Fibroblast of skin of scalp (primary cell): ENCODE measurements around the gene MB21D2.

ENCODE experiments used
- DNase-seq: peaks from one replicate; pipeline ENCODE4 v3.0.0-alpha.2; 2013

Gene MB21D2

DNA sequence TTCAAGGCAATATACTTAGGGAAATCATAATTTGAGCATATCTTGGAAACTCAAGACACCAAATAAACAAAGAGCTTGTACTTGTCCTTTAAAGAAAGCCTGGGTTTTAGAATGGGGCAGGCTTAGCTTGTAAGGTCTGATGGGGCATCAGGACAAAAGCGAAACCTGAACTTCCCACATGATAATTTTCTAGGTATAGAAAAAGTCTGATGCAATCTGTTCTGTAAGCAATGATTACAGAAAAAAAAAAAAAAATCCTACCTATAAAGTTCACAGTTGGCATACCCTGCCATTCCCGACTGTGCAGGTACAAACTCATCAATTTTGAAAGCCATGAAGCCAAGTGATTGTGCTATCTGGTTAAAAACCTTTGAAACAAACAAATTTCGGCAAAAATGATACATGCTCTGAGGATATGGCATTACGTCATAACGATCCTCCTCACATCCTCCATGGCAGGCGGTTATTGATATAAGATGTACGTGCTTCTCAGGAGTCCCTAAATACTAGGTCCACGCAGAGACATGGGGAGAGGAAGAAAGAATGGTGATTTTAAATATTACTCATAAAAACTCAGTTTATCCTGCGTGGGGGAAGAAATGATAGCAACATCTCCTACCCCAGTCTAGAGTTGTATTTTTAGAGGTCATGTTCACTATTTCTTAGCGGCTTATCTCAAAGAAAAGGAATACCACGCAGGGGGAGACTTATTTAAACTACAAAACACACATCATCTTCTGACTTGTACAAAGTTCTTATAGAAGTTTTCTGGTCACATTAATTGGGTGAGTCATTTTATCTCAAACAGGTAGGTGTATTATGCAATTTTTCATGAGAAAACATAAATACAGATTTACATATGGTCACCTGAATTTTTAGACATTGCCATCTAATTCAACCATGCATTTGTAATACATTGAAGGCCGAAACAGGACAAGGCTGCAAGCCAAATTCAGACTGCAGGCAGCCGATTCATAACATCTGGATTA is 27.0 kb downstream of the MB21D2 start:
- no peak for DNase-seq

DNA sequence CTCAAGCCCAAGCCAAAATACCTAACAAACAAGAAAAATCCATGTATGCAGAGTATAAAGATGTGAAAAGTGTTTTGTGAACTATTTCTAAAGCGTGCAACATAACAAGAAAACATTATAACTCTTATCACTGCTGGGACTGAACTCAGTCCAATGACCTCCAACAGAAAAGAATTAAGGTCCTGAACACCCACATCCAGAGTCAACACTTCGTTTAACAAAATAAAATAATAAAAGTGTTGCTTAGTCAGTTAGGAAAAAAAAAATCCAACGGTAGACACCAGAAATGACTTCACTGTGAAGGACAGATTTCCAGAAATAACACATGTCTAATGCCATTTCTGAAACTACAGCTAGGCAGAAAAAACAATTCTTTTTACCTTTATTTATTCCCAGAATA is 28.0 kb downstream of the MB21D2 start:
- no peak for DNase-seq

DNA sequence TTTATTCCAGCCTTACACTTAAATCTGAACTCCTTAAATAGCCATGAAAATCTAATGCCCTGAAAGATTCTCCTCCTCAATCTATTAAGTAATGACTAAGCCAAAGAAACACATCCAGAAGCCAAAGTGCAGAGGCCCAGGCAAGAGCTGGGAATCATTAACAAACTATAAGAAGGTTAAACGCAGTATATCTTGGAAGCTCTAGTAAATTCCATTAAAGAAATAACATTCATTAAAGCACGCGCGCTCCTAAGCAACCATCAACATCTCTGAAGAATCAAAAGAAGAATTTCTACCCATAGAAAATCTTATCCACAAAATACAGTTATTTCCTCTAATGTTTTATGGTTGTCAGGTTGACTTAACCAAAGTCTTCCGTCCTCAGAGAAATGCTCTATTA is 29.5 kb downstream of the MB21D2 start:
- DNase-seq, result peak; percentile 41

DNA sequence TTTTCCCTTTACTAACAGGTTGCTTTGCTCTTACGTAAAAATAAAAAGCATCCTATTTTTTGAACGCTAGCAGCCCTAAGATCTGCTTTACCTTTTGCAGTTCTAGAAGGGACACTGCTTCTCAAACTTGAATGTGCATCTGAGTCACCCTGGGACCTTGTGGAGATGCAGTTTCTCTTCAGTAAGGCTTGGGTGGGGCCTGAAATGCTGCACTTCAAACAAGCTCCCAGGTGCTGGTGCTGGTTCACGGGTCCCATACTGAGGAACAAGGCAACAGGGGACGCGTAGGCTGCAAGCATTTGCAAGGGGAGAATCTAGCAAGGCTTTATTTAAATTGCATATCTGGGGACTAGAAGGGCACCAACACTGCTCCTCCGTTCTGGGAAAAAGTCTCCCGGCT is 30.0 kb downstream of the MB21D2 start:
- DNase-seq, result no peak

DNA sequence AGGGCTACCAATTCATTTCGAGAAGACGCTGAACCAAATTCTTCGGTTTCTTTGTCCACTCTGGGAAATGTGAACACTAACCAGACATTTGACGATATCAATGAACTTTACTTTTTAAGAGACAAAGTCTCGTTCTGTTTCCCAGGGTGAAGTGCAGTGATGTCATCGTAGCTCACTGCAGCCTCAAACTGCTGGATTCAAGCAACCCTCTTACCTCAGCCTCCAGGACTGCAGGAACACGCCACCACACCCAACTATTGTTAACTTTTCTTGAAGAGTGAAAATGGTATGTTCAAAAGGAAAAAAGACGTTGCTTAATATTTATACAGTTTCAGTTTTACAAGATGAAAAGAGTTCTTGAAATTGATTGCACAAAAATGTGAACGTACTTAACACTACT is 30.6 kb downstream of the MB21D2 start:
- DNase-seq, result no peak

DNA sequence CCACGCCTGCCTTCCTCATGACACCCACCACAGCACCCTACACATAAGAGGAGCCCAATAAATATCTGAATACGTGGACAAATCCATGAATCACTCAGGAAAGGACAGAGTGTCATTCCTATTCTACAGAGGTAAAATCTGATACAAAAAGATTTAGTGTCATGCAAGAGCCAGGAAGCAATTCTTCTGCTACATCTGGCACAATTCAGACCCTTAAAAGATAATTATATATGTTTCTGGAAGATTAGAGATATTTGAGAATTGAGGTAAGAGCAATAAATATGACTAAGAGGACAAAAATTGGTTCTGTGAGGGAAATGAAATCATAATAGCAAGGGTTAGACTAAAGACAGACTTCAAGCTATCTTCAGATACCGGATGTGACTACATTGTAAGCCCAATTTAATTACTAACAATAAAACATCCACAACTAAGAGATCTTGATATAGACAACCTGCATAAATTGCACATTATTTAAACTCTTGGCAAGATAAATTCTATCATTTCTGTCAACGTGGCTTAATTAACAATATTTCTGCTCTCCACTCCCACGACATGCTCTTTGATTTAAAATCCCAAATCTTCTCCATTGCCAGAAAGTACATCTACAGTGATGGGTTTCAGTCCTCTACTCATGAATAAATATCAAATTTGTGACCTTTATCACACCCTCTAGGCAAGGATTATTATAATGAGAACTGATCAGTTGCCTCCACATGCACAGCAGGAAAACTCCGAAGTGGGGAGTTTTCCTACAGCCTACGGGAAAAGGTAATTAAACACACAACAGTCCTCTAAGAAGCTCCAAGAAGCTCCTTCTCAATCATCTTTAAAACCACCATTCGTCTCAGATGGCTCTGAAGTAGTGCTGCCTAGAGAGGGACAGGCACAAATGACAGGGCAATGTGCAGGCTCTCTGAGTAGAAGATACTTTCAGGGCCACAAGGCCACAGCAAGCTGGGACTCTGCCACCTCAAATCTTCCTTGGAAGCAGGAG is 32.6 kb downstream of the MB21D2 start:
- DNase-seq, result peak; percentile 64

DNA sequence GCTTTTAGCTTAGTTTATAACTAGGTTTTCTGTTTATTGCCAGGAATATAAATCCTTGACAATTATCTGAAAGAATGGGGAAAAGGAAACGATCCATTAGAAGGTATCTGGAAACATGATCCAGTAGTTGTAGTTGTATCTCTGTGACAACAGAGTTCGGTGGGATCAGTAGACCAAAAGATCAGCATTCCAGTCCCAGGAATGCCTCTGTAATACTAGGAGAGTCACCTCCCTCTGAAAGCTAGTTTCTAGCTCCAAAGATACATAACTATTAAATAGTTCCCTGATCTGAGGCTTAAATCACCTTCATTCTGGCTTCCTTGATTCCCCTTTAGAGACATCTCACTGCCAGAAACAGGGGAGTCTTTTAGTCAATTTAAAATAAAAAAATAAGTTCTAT is 34.1 kb downstream of the MB21D2 start:
- no peak for DNase-seq

DNA sequence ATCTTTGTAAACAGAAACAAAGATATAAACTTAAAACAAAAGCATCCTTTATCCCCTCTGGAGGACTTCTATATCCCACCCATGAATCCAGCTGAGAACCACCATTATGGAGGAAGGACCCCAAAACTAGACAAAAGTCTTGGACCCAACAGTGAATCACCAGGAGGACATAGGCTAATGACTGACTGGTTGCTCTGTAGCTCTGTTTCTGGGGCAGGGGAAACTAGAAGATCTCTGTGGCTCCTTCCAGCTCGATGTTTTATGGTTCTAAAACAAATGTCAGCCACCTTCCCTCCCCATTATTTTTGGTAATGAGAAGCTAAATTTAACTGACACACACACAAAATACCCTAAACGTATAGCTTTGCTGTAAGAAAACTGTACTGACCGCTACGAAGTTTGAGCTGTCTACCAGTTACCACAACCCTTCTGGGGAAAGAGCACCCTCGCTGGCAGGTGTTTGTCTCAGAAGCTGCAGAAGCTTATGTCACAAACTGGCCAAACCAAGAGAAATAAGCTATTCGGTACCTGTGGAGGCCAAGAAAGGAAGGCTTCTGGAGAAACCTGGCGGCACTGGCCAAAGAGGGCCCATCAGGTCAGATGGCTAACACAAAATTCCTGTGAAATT is 36.4 kb downstream of the MB21D2 start:
- no peak for DNase-seq

DNA sequence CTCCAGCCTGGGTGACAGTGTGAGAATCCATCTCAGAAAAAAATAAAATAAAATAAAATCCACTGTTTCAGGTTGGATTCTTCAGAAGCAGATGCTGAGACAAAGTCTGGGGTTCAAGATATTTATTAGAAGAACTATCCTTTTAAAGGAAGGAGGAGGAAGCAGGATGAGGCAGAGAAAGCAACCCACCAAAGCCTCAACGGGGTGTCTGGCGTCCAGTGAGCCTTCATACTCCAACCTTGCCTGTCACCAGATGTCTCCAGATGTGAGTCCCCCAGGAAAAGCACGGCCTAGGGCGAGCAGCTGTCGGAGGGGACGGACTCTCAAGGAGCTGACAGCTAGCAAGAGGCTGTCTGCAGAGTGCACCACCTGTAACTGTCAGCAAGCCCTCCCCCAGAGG is 37.3 kb downstream of the MB21D2 start:
- no peak for DNase-seq

DNA sequence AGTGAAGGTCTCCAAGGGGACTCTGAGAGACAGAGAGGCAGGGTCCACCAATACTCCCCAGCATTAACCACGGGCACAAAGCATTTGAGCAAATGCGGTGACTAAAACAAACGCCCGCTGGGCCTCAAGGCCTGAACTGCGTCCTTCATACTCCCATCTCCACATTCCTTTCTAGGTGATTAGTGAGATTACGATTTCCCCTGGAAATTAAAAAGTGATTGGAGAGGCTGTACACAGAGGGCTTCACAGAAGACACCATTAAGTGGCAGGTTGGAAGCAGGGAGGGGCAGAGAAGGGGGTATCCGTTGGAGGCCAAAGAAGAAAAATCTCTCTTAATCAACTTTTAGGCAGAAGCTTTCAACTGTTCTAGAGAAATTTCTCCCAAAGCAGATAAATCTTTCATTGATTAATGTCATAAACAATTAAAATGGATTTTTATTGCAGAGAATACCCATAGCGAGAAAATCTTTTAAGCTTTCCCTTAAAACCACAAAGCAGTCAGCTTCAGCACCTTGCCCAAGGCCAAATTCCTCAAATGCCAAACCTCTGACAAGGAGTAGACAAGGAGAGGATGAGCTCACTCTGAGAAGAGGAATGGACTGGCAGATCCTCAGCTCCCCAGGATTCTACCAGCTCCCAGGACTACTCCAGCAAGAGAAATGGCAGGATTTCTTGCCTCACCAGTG is 38.2 kb downstream of the MB21D2 start:
- DNase-seq, result peak; percentile 98

DNA sequence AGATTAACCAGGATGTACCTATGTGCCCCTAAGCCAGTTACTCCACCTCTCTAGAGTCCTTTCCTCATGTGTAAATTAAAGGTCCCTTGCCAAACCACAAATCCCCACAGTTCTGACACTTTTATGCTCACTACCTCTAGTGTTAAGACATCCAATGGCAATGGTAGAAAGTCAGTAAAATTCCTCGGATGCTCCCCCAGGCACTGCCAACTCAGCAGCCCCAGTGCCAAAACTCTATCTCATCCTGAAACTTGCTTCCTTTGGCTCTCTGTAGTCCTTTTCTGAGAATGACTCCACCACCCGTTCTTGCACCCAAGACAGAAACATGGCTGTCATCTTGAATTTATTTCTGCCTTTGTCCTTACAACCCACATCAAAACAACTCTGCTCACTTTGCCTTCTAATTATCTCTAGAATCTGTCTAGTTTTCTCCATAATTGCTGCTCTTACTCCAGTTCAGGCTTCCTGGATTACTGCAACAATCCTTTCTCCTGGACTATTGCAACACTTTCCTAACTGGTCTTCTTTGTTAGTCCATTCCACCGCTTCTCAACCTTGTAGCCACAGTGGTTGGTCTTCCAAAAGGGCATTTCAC is 41.6 kb downstream of the MB21D2 start:
- DNase-seq, result peak; percentile 43

DNA sequence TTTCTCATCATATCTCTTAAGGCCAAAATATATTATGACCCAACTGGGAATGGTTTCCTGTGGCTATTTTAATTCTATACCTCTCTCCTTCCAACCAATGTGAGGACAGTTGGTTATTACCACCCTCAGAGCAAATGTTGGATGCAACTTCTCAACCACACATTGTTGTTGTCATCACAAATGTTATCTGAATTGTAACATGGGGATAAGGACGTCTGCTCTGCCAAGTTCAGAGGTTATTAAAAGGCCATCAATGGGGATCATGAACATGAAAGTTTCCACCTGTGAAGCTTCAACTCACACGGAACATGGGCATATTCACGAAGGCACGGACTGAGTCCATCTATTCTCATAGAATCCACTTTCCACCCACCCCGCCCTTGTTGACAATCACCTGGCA is 46.8 kb downstream of the MB21D2 start:
- DNase-seq, result no peak

DNA sequence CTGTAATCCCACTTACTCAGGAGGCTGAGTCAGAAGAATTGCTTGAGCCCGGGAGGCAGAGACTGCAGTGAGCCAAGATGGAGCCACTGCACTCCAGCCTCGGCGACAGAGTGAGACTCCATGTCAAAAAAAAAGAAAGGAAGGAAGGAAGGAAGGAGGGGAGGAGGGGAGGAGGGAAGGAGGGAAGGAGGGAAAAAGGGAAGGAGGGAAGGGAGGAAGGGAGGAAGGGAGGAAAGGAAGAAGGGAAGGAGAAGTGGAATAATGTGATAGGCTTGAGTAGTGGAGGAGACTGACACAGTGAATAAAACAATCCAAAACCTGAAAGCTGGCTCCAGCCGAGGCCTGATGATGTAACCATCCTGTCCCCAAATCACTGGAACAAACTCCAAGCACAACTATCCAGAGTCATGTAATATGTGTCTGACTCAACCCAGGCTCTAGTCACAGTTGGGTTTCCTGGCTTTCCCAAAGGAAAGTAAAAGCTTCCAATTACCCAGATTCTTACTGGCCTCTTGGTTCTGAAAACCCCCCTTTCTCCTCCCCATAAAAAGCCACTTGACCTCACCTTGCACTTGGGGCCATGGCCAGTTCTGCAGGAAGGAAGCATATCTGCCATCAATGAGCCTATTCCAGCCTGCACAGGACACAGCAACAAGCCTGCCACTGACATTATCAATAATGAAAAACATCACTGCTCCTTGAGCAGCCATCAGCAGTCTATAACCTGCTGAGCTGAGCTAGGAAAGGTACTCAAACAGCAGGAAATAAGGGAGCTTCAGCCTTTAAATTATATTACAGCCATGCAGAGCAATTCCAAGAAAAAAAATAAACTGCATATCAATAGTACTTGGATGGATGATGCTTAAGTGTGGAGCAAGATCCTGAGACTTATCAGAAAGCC is 48.3 kb downstream of the MB21D2 start:
- peak; percentile 77 for DNase-seq

DNA sequence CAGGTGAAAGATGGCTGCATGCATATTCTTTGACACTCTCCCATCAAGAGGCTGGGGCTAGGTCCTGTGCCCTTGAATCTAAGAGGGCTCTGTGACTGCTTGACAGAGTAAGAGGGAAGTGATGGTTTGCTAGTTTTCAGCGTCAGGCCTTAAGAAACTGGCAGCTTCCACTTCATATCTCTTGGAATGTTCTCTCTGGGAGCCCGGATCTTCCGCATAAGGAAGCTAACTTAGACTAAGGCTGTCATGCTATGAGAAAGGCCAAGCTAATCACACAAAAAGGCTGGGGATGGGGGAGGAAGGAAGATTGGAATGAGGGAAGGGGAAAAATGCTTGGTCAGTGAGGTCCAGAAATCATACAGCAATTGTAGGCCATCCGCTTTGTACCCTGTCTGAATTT is 50.0 kb downstream of the MB21D2 start:
- DNase-seq, result peak; percentile 52

DNA sequence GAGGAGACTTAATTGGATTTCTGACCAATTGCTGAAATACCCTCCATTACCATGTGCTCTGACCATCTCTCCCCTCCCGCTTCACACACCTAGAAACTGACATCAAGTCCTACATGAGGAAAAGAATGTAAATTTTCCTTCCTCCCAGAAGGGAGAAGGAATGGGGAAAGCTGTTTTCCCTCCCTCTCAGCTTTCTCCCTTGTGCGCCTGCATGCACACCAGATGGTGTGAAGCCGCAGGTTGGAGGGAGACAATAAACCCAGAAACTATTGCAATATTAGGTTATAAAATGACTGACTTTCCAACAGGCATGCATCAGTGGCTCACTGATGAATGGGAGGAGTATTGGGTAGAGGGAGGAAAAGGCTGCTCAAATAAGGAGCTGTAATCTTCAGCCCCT is 50.9 kb downstream of the MB21D2 start:
- DNase-seq, result no peak

DNA sequence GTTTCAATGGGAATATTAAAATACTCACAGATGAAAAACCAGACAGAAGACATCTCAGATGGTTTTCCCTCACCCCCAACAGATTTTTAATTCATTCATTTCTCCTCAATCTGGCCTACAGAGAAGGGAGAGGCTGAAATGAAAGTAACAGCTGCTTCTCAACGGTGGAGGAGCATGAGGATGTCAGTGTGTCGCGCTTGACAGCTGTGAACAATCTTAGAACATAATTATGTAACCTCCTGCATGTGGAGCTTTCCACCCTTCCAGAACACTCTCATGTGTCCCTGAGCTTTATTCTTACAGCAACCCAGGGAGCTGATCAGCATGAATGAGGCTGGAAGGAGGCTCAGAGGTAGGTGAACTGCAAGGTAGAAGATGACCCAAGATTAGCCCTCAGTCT is 52.7 kb downstream of the MB21D2 start:
- DNase-seq, result no peak

DNA sequence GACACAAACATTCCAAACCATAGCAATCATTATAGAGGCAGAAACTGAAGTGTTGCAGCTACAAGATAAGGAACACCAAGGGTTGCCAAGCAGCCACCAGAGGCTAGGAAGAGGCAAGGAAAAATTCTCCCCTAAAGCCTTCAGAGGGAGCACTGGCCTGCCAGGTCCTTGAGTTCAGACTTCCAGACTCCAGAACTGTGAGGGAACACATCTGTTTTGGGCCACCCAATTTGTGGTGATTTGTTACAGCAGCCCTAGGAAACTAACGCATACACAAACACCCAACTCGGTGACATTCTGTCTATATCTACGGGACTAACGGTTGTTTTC is 54.6 kb downstream of the MB21D2 start:
- DNase-seq, result no peak

DNA sequence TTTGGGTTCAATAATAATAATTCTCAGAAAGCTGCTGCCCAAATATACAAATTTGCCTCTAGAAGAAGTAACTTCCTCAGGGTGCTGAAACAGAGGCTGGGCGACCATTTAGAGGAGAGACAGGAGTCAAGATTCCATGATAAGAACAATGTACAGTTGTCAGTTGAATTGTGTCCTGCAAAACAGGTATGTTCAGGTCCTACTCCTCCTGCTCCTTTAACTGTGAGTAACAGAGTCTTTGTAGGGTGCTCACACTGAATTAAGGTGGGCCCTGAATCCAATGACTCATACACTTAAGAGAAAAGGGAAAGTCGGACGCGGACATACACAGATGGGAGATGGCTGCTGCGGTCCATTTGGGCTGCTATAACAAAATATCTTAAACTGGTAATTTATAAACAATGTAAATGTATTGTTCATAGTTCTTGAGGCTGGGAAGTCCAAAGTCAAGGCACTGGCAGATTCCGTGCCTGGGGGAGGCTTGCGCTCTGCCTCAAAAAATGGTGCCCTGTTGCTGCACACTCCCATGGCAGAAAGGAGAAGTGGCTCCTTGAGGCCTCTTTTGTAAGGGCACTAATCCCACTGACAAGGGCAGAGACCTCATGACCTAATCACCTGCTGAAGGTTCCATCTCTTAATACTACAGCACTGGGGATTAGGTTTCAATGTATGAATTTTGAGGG is 55.1 kb downstream of the MB21D2 start:
- DNase-seq, result no peak

DNA sequence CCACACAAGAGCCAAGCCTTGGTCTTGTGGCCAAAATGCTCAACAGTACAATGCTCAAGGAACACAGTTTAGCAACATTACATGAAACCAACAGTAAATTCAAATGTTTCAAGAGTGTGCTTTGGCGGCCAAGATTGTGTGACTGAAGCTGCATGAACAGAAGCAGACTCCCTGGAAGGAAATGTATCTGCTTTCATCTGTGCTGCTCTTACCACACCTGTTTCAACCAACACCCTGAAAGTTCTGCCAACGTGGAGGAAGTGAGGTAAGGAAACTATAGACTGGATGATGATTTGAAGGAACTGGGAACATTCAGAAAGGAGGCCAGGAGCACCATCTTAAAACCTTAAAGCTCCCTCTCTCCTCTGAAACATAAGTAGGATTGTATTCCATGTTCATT is 55.7 kb downstream of the MB21D2 start:
- no peak for DNase-seq

DNA sequence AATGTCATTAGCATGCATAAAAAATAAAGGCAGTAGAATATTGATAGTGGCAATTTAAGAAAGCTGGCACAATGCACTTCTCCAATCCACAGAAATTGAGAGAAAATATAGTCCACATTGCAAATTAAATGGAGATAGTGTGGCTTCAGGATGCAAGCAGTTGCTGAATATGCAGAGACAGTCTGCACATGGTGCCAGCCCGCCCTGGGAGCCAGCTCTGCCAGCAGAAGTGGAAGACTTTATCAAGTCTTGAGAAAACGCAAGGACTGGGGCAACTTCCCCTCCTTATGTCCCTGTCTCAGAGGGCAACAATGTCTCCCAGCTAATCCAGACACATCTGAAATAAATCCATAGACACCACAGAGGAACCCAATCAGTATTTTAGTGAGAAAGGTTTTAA is 57.2 kb downstream of the MB21D2 start:
- DNase-seq, result no peak
